Adrenal gland (tissue), 5 donors: ENCODE data around the gene ZNF550.

ENCODE experiments used
- CTCF ChIP-seq, 6 experiments: fragments of 450-650 bp in 4 of 6; fragments of 200-600 bp in 2 of 6; sonication (generic) in 1 of 6; IDR thresholded peaks; 1 replicate in 5 of 6; 2 replicates in 1 of 6; pipeline versions ENCODE4 v1.5.1 to v1.8.0; 2016 to 2021; ENCODE audit warnings: antibody characterized with exemption in 6 of 6, mild to moderate bottlenecking in 2 of 6, moderate library complexity in 1 of 6
- POLR2A ChIP-seq, 2 donors: fragments of 450-650 bp; IDR thresholded peaks; one replicate each; pipeline ENCODE4 v1.6.1; 2017; ENCODE audit warnings: antibody characterized with exemption in 2 of 2, mild to moderate bottlenecking in 2 of 2, moderate library complexity in 1 of 2
- donor health status: DM: no; HTN: no; CAD: no.

GRCh38 chr19:57599377-57599760, 39.7 kb upstream of the ZNF550 start:
- TF ChIP-seq CTCF (IDR thresholded peaks at IDR 0.05), result no peak
- TF ChIP-seq POLR2A (IDR thresholded peaks at IDR 0.05), result no peak
